ENCODE data around the gene WDR53. TPM values are rescaled to one million over a fixed set of nuclear protein-coding genes. Genes with fewer than 3 reads are reported as not detected.

WDR53 gene
- total RNA-seq, 1 donor from 2014 or later = 13.4 TPM

GRCh38 chr3:196569003-196569516, 706 bp upstream of the WDR53 start:
- H3K36me3 Mint-ChIP-seq = peaks cover 3% of the 10 kb centered on the region

DNA sequence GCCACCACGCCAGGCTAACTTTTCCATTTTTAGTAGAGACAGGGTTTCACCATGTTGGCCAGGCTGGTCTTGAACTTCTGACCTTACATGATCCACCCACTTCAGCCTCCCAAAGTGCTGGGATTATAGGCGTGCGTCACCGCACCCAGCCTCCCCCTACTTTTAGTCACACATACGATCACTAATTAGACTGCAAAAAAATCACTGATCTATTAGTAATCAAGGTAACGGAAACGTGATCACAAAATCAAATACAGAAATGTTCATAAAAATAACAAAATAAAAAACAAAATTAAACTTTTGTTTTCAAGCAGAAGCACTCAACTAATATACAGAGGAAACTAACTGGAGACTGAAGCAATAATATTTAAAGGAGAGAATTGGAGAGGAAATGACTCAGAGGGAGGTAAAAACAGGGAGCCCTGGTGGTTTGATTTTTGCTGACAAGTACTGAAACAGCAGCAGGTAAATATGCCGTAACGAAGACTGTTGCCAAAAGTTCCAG, 4.6 kb downstream of the WDR53 start:
- TF ChIP-seq, protein P1, sequence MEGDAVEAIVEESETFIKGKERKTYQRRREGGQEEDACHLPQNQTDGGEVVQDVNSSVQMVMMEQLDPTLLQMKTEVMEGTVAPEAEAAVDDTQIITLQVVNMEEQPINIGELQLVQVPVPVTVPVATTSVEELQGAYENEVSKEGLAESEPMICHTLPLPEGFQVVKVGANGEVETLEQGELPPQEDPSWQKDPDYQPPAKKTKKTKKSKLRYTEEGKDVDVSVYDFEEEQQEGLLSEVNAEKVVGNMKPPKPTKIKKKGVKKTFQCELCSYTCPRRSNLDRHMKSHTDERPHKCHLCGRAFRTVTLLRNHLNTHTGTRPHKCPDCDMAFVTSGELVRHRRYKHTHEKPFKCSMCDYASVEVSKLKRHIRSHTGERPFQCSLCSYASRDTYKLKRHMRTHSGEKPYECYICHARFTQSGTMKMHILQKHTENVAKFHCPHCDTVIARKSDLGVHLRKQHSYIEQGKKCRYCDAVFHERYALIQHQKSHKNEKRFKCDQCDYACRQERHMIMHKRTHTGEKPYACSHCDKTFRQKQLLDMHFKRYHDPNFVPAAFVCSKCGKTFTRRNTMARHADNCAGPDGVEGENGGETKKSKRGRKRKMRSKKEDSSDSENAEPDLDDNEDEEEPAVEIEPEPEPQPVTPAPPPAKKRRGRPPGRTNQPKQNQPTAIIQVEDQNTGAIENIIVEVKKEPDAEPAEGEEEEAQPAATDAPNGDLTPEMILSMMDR (IDR thresholded peaks at IDR 0.05; ENCODE audit: unreplicated experiment) = no peak
- Mint-ChIP-seq H3K9me3 (no peaks in the 10 kb centered on the region), H3K27me3 (ENCODE audit: low read depth) (no peaks in the 10 kb centered on the region), H3K27ac (no peak overlapping the region), H3K4me3 (no peak overlapping the region), H3K36me3 (peaks cover 5% of the 10 kb centered on the region), H3K4me1 (peaks cover 11% of the 10 kb centered on the region)
- no peak for DNase-seq (ENCODE audit: low spot score in 2 of 2, unreplicated experiment in 2 of 2)

More at GRCh38 chr3:196569003-196569516, 706 bp upstream of the WDR53 start:
- Mint-ChIP-seq H3K4me3 (peak overlapping the region; percentile 84), H3K4me1 (peaks cover 22% of the 10 kb centered on the region), H3K27me3 (ENCODE audit: low read depth) (no peaks in the 10 kb centered on the region), H3K9me3 (no peaks in the 10 kb centered on the region), H3K27ac (peak overlapping the region; percentile 94)
- no peak for DNase-seq (ENCODE audit: low spot score in 2 of 2, unreplicated experiment in 2 of 2)
- TF ChIP-seq, protein P1 (IDR thresholded peaks at IDR 0.05; ENCODE audit: unreplicated experiment) = no peak

GRCh38 chr3:196559826-196560225, 8.5 kb downstream of the WDR53 start:
- Mint-ChIP-seq H3K36me3 (peaks cover 2% of the 10 kb centered on the region), H3K27ac (no peak overlapping the region), H3K9me3 (no peaks in the 10 kb centered on the region), H3K4me1 (no peaks in the 10 kb centered on the region), H3K27me3 (ENCODE audit: low read depth) (no peaks in the 10 kb centered on the region), H3K4me3 (no peak overlapping the region)
- DNase-seq (ENCODE audit: low spot score in 2 of 2, unreplicated experiment in 2 of 2) = no peak
- TF ChIP-seq, protein P1 (IDR thresholded peaks at IDR 0.05; ENCODE audit: unreplicated experiment) = no peak

DNA sequence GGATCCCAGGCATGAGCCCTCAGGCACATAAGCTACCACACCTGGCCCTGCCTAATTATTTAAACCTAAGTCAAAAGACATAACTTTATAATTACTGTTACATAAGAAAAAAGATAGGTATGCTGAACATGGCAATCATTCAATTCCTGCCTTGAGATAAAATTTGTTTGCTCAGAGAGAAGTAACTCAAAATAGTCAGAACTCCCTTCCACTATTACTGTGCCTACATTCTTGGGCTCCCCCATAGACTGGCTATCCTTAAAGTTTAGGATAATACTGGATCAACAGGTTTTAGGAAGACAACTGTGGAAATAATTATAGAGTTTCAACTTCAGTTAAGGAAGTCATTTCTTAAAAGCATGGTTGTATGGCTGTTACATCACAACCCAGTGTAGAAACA, 9.9 kb downstream of the WDR53 start:
- Mint-ChIP-seq H3K9me3 (no peaks in the 10 kb centered on the region), H3K4me1 (no peaks in the 10 kb centered on the region), H3K36me3 (peaks cover 8% of the 10 kb centered on the region), H3K27me3 (ENCODE audit: low read depth) (no peaks in the 10 kb centered on the region), H3K4me3 (no peak overlapping the region), H3K27ac (no peak overlapping the region)
- DNase-seq (ENCODE audit: low spot score in 2 of 2, unreplicated experiment in 2 of 2) = no peak
- TF ChIP-seq, protein P1 (IDR thresholded peaks at IDR 0.05; ENCODE audit: unreplicated experiment) = no peak

DNA sequence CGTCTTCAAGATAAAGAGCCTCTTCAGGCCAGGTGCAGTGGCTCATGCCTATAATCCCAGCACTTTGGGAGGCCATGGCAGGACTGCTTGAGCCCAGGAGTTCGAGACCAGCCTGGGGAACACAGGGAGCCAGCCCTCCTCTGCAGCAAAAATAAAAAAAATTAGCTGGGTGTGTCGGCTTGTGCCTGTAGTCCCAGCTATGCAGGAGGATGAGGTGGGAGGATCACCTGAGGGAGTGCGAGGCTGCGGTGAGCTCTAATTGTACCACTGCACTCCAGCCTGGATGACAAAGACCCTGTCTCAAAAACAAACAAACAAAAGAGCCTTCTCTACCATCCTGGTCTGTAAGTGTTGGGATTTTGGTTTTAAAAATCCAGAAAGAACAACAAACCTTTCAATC, 11.1 kb downstream of the WDR53 start:
- H3K27me3 Mint-ChIP-seq (ENCODE audit: low read depth) = no peaks in the 10 kb centered on the region
- TF ChIP-seq, protein P1 (IDR thresholded peaks at IDR 0.05; ENCODE audit: unreplicated experiment) = no peak
- no peak overlapping the region for H3K27ac Mint-ChIP-seq
- H3K4me1 Mint-ChIP-seq = no peaks in the 10 kb centered on the region
- no peaks in the 10 kb centered on the region for H3K9me3 Mint-ChIP-seq
- no peak for DNase-seq (ENCODE audit: low spot score in 2 of 2, unreplicated experiment in 2 of 2)
- no peak overlapping the region for H3K4me3 Mint-ChIP-seq
- peaks cover 8% of the 10 kb centered on the region for H3K36me3 Mint-ChIP-seq

Data from mesothelial cell of epicardium (in vitro differentiated cells).